MM.1S (cell line): ENCODE data around the gene GAS7.

Experiments
- DNase-seq: peaks from one replicate; pipeline ENCODE4 v3.0.0-alpha.2; 2015
- H2AFZ ChIP-seq: fragments of 300-600 bp; sonication (generic); 2 replicates; pipeline ENCODE4 v1.6.0; 2016; ENCODE audit warnings: antibody characterized with exemption, low read length
- H3F3A ChIP-seq: fragments of 300-600 bp; sonication (generic); 2 replicates; pipeline ENCODE4 v1.6.1; 2016; ENCODE audit warnings: mild to moderate bottlenecking, antibody characterized with exemption, low read length, moderate library complexity, mixed read lengths; ENCODE audit not compliant: insufficient read depth
- H3K27ac ChIP-seq: fragments of 300-600 bp; sonication (generic); 2 replicates; pipeline ENCODE4 v1.5.1; 2016; ENCODE audit warnings: mild to moderate bottlenecking, low read length
- H3K27me3 ChIP-seq: fragments of 300-600 bp; sonication (generic); replicated peaks from 2 replicates; pipeline ENCODE4 v1.6.0; 2016; ENCODE audit warnings: low read length; ENCODE audit not compliant: insufficient read depth
- H3K36me3 ChIP-seq: fragments of 300-600 bp; sonication (generic); replicated peaks from 2 replicates; pipeline ENCODE4 v1.6.1; 2016; ENCODE audit warnings: mild to moderate bottlenecking, low read length, mixed read lengths; ENCODE audit not compliant: insufficient read depth
- H3K4me1 ChIP-seq: fragments of 300-600 bp; sonication (generic); 2 replicates; pipeline ENCODE4 v1.6.1; 2016; ENCODE audit warnings: low read length, mixed read lengths
- H3K4me2 ChIP-seq: fragments of 300-600 bp; sonication (generic); 2 replicates; pipeline ENCODE4 v1.6.0; 2016; ENCODE audit warnings: low read depth, low read length
- H3K4me3 ChIP-seq: fragments of 300-600 bp; sonication (generic); 2 replicates; pipeline ENCODE4 v1.5.1; 2016; ENCODE audit warnings: low read length, mixed read lengths
- H3K79me2 ChIP-seq: fragments of 300-600 bp; sonication (generic); 2 replicates; pipeline ENCODE4 v1.6.1; 2016; ENCODE audit warnings: mixed run types, low read length, mixed read lengths
- H3K9ac ChIP-seq: fragments of 300-600 bp; sonication (generic); 2 replicates; pipeline ENCODE4 v1.6.1; 2016; ENCODE audit warnings: low read length, mixed read lengths
- H3K9me2 ChIP-seq: fragments of 300-600 bp; sonication (generic); replicated peaks from 2 replicates; pipeline ENCODE4 v1.6.1; 2016; ENCODE audit warnings: mild to moderate bottlenecking, low read length, mixed read lengths; ENCODE audit not compliant: insufficient read depth
- H3K9me3 ChIP-seq: fragments of 300-600 bp; sonication (generic); replicated peaks from 2 replicates; pipeline ENCODE4 v1.6.1; 2016; ENCODE audit warnings: mild to moderate bottlenecking, low read length, mixed read lengths; ENCODE audit not compliant: insufficient read depth
- H4K20me1 ChIP-seq: fragments of 300-600 bp; sonication (generic); 2 replicates; pipeline ENCODE4 v1.6.1; 2016; ENCODE audit warnings: mild to moderate bottlenecking, low read length, moderate library complexity, mixed read lengths; ENCODE audit not compliant: insufficient read depth
- CTCF ChIP-seq: fragments of 300-600 bp; sonication (generic); IDR thresholded peaks from 2 replicates; pipeline ENCODE4 v1.5.1; 2016; ENCODE audit warnings: antibody characterized with exemption, low read length, mixed read lengths
- EZH2 ChIP-seq: fragments of 300-600 bp; sonication (generic); optimal IDR thresholded peaks from 2 replicates; pipeline ENCODE3; 2017; ENCODE audit warnings: low read depth, mild to moderate bottlenecking, antibody characterized with exemption, low read length, mixed read lengths
- EZH2phosphoT487 ChIP-seq: fragments of 300-600 bp; sonication (generic); IDR thresholded peaks from 2 replicates; pipeline ENCODE4 v1.6.1; 2018; ENCODE audit warnings: antibody characterized with exemption, low read length

Gene GAS7

GRCh38 chr17:10070690-10071089, 127.7 kb downstream of the GAS7 start:
- H3K4me1 ChIP-seq = no peaks in the 10 kb centered on the region
- no peak overlapping the region for H2AFZ ChIP-seq
- H3K9ac ChIP-seq = no peak overlapping the region
- H3K27me3 ChIP-seq = no peaks in the 10 kb centered on the region
- H3K36me3 ChIP-seq = no peaks in the 10 kb centered on the region
- H3F3A ChIP-seq = no peaks in the 10 kb centered on the region
- no peak overlapping the region for H3K27ac ChIP-seq
- H3K9me2 ChIP-seq = no peaks in the 10 kb centered on the region
- no peaks in the 10 kb centered on the region for H3K79me2 ChIP-seq
- DNase-seq = no peak
- no peaks in the 10 kb centered on the region for H4K20me1 ChIP-seq
- no peak for TF ChIP-seq CTCF
- no peak for TF ChIP-seq EZH2
- TF ChIP-seq EZH2phosphoT487 = no peak
- H3K9me3 ChIP-seq = no peaks in the 10 kb centered on the region
- H3K4me2 ChIP-seq = no peak overlapping the region
- H3K4me3 ChIP-seq = no peak overlapping the region

- H3K4me1 ChIP-seq = no peaks in the 10 kb centered on the region
- no peaks in the 10 kb centered on the region; the same call in 1 of the 2 replicates for H3K27me3 ChIP-seq
- no peaks in the 10 kb centered on the region for H3K79me2 ChIP-seq
- H3K27ac ChIP-seq = no peak overlapping the region
- no peak for TF ChIP-seq CTCF
- TF ChIP-seq EZH2phosphoT487 = no peak
- TF ChIP-seq EZH2 = no peak
- no peak overlapping the region for H3K9ac ChIP-seq
- no peaks in the 10 kb centered on the region for H3K9me2 ChIP-seq
- no peaks in the 10 kb centered on the region for H3K36me3 ChIP-seq
- no peak overlapping the region for H2AFZ ChIP-seq
- H3K9me3 ChIP-seq = no peaks in the 10 kb centered on the region
- no peak overlapping the region for H3K4me3 ChIP-seq
- no peaks in the 10 kb centered on the region for H4K20me1 ChIP-seq
- DNase-seq = no peak
- no peaks in the 10 kb centered on the region for H3F3A ChIP-seq
- no peak overlapping the region for H3K4me2 ChIP-seq
Measured at GRCh38 chr17:10069301-10069700, 129.1 kb downstream of the GAS7 start.

- H3K4me1 ChIP-seq = no peaks in the 10 kb centered on the region
- H3K9ac ChIP-seq = no peak overlapping the region
- H3F3A ChIP-seq = no peaks in the 10 kb centered on the region
- H3K4me2 ChIP-seq = no peak overlapping the region
- no peaks in the 10 kb centered on the region for H3K9me2 ChIP-seq
- no peak overlapping the region for H3K4me3 ChIP-seq
- H3K9me3 ChIP-seq = no peaks in the 10 kb centered on the region
- H3K27ac ChIP-seq = no peak overlapping the region
- H2AFZ ChIP-seq = no peak overlapping the region
- H3K79me2 ChIP-seq = no peaks in the 10 kb centered on the region
- H4K20me1 ChIP-seq = no peaks in the 10 kb centered on the region
- H3K27me3 ChIP-seq = no peaks in the 10 kb centered on the region; the same call in 1 of the 2 replicates
- no peaks in the 10 kb centered on the region for H3K36me3 ChIP-seq
- DNase-seq = no peak
- TF ChIP-seq EZH2phosphoT487 (no peak), EZH2 (no peak), CTCF (no peak)
Measured at GRCh38 chr17:10067446-10068143, 130.8 kb downstream of the GAS7 start.
